HepG2 (cell line): Measurements from ENCODE around the gene GLG1.

Source experiments
- CHD2 ChIP-seq: IDR thresholded peaks from 2 replicates; pipeline ENCODE4 v1.6.1; 2011; ENCODE audit warnings: low read depth, low read length, improper control_type of control experiment
- TF ChIP-seq, protein P1 (sequence below): sonication (generic); formaldehyde crosslinking; IDR thresholded peaks from 2 replicates; pipeline ENCODE4 v1.8.1; 2022; ENCODE audit warnings: mild to moderate bottlenecking, missing genetic modification reagents

DNA sequence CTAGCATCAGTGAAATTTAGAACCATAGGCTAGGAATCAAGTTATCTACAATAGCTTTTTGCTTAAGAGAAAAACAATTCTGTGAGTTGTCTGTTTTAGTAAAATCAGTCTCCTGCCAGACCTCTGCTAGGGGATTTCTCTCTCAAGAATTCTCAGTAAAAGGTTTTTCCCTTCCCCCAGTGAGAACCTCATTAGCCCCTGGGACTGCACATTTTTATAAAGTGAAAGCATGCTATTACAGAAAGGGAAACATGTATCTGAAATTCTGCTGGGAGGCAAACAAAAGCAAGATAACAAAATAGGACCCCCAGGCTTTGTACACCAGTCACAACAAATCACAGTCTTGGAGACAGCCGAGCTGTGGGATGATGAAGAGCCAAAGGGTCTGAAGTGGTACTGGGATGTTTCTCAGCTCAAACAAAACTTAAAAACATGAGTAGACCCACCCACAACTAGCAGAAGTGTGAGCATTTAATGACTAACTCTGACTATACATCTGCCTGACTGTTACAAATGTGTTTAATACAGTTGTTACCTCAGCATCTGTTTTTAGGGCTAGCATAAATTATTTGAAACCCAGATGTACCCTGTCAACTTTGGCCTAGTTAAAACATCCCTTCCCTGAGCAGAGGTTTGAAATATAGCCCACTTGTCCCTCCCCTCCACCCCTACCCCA, 20.0 kb upstream of the GLG1 start:
- TF ChIP-seq CHD2, result no peak
- TF ChIP-seq, protein P1, sequence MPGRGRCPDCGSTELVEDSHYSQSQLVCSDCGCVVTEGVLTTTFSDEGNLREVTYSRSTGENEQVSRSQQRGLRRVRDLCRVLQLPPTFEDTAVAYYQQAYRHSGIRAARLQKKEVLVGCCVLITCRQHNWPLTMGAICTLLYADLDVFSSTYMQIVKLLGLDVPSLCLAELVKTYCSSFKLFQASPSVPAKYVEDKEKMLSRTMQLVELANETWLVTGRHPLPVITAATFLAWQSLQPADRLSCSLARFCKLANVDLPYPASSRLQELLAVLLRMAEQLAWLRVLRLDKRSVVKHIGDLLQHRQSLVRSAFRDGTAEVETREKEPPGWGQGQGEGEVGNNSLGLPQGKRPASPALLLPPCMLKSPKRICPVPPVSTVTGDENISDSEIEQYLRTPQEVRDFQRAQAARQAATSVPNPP (CRISPR knock-in tag), result no peak
